ENCODE measurements around the gene GRAP2. TPM values are rescaled to one million over a fixed set of nuclear protein-coding genes. Genes with fewer than 3 reads are reported as not detected.
A peak's percentile ranks its signal among the peaks of the same experiment; 100 is the strongest.

Gene GRAP2
- total and polyA plus RNA-seq, 2 experiments from 2014 or later, result 0.42 TPM; not detected in 1

DNA sequence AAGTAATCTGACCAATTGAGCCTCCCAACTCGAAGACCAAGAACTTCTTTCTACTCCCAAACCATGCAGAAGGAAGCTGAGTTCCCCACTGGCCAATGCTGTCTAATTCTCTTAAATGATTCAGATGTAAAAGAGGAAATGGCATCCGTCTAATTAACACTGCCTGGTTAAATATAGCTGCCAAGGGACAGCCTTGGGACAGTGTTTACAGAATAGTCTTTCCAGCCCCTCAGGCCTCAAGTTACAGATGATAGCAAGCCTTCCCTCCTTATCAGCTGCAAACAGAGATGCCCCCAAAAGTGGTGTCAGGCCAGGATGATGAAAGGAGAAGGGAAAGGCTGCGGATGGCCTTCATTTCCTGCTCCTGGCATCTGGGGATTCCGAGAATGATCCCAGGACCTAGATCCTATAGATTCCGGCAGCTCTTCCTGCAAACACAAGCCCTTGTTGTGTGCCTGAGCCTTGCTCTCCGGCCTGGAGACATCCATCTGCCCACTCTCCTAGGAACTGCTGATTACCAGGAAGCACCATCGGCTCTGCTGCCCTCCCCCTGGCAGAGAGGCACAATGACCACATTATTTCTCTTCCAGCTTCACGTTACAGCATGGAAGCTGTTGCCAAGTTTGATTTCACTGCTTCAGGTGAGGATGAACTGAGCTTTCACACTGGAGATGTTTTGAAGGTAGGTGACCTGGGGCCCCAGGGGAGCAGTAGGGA lies 45.8 kb downstream of the GRAP2 start:
- no peak overlapping the region for H3K27ac Mint-ChIP-seq
- DNase-seq (ENCODE audit: low spot score), result no peak
- Histone ChIP-seq H3K4me2 (peak overlapping the region; percentile 56), H3K79me2 (replicated peaks; ENCODE audit: insufficient read depth) (no peaks in the 10 kb centered on the region), H3K27me3 (ENCODE audit: insufficient read depth) (no peaks in the 10 kb centered on the region), H4K20me1 (replicated peaks; ENCODE audit: insufficient read depth) (no peaks in the 10 kb centered on the region), H3F3A (replicated peaks; ENCODE audit: low read depth) (peaks cover 2% of the 10 kb centered on the region; the same call in 1 of the 2 replicates), H3K4me1 (ENCODE audit: insufficient read depth) (peaks cover 51% of the 10 kb centered on the region), H3K4me3 (no peak overlapping the region), H3K9me2 (ENCODE audit: insufficient read depth) (peaks cover 4% of the 10 kb centered on the region; the same call in 1 of the 2 replicates), H3K27ac (ENCODE audit: low read depth) (no peak overlapping the region), H3K36me3 (ENCODE audit: insufficient read depth) (no peaks in the 10 kb centered on the region), H2AFZ (peak overlapping the region; percentile 86; the same call in 1 of the 2 replicates)
- TF ChIP-seq EZH2 (IDR thresholded peaks at IDR 0.05; ENCODE audit: low read depth, unreplicated experiment), result no peak
- TF ChIP-seq, protein P1, sequence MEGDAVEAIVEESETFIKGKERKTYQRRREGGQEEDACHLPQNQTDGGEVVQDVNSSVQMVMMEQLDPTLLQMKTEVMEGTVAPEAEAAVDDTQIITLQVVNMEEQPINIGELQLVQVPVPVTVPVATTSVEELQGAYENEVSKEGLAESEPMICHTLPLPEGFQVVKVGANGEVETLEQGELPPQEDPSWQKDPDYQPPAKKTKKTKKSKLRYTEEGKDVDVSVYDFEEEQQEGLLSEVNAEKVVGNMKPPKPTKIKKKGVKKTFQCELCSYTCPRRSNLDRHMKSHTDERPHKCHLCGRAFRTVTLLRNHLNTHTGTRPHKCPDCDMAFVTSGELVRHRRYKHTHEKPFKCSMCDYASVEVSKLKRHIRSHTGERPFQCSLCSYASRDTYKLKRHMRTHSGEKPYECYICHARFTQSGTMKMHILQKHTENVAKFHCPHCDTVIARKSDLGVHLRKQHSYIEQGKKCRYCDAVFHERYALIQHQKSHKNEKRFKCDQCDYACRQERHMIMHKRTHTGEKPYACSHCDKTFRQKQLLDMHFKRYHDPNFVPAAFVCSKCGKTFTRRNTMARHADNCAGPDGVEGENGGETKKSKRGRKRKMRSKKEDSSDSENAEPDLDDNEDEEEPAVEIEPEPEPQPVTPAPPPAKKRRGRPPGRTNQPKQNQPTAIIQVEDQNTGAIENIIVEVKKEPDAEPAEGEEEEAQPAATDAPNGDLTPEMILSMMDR (conservative IDR thresholded peaks at IDR 0.05; ENCODE audit: low read depth in 2 of 2), result no peak
- TF ChIP-seq, protein P2, sequence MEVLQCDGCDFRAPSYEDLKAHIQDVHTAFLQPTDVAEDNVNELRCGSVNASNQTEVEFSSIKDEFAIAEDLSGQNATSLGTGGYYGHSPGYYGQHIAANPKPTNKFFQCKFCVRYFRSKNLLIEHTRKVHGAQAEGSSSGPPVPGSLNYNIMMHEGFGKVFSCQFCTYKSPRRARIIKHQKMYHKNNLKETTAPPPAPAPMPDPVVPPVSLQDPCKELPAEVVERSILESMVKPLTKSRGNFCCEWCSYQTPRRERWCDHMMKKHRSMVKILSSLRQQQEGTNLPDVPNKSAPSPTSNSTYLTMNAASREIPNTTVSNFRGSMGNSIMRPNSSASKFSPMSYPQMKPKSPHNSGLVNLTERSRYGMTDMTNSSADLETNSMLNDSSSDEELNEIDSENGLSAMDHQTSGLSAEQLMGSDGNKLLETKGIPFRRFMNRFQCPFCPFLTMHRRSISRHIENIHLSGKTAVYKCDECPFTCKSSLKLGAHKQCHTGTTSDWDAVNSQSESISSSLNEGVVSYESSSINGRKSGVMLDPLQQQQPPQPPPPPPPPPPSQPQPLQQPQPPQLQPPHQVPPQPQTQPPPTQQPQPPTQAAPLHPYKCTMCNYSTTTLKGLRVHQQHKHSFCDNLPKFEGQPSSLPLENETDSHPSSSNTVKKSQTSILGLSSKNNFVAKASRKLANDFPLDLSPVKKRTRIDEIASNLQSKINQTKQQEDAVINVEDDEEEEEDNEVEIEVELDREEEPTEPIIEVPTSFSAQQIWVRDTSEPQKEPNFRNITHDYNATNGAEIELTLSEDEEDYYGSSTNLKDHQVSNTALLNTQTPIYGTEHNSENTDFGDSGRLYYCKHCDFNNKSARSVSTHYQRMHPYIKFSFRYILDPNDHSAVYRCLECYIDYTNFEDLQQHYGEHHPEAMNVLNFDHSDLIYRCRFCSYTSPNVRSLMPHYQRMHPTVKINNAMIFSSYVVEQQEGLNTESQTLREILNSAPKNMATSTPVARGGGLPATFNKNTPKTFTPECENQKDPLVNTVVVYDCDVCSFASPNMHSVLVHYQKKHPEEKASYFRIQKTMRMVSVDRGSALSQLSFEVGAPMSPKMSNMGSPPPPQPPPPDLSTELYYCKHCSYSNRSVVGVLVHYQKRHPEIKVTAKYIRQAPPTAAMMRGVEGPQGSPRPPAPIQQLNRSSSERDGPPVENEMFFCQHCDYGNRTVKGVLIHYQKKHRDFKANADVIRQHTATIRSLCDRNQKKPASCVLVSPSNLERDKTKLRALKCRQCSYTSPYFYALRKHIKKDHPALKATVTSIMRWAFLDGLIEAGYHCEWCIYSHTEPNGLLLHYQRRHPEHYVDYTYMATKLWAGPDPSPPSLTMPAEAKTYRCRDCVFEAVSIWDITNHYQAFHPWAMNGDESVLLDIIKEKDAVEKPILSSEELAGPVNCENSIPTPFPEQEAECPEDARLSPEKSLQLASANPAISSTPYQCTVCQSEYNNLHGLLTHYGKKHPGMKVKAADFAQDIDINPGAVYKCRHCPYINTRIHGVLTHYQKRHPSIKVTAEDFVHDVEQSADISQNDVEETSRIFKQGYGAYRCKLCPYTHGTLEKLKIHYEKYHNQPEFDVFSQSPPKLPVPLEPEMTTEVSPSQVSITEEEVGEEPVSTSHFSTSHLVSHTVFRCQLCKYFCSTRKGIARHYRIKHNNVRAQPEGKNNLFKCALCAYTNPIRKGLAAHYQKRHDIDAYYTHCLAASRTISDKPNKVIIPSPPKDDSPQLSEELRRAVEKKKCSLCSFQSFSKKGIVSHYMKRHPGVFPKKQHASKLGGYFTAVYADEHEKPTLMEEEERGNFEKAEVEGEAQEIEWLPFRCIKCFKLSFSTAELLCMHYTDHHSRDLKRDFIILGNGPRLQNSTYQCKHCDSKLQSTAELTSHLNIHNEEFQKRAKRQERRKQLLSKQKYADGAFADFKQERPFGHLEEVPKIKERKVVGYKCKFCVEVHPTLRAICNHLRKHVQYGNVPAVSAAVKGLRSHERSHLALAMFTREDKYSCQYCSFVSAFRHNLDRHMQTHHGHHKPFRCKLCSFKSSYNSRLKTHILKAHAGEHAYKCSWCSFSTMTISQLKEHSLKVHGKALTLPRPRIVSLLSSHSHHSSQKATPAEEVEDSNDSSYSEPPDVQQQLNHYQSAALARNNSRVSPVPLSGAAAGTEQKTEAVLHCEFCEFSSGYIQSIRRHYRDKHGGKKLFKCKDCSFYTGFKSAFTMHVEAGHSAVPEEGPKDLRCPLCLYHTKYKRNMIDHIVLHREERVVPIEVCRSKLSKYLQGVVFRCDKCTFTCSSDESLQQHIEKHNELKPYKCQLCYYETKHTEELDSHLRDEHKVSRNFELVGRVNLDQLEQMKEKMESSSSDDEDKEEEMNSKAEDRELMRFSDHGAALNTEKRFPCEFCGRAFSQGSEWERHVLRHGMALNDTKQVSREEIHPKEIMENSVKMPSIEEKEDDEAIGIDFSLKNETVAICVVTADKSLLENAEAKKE (CRISPR knock-in tag; IDR thresholded peaks at IDR 0.05), result no peak
- no peak for TF ChIP-seq ZNF114 (CRISPR knock-in tag; IDR thresholded peaks at IDR 0.05)
- TF ChIP-seq EZH2phosphoT487 (IDR thresholded peaks at IDR 0.05; ENCODE audit: unreplicated experiment), result no peak
- TF ChIP-seq STAT1 (IDR thresholded peaks at IDR 0.05; ENCODE audit: unreplicated experiment), result no peak
- no peak for TF ChIP-seq POLR2AphosphoS5 (IDR thresholded peaks at IDR 0.05; ENCODE audit: low read depth)
- no peak for TF ChIP-seq CREB1 (CRISPR knock-in tag; IDR thresholded peaks at IDR 0.05; ENCODE audit: low read depth)
- TF ChIP-seq, protein P3, sequence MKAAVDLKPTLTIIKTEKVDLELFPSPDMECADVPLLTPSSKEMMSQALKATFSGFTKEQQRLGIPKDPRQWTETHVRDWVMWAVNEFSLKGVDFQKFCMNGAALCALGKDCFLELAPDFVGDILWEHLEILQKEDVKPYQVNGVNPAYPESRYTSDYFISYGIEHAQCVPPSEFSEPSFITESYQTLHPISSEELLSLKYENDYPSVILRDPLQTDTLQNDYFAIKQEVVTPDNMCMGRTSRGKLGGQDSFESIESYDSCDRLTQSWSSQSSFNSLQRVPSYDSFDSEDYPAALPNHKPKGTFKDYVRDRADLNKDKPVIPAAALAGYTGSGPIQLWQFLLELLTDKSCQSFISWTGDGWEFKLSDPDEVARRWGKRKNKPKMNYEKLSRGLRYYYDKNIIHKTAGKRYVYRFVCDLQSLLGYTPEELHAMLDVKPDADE (IDR thresholded peaks at IDR 0.05), result no peak
- no peak for TF ChIP-seq ZNF331 (CRISPR knock-in tag; IDR thresholded peaks at IDR 0.05; ENCODE audit: low read depth)
- TF ChIP-seq JUNB (IDR thresholded peaks at IDR 0.05; ENCODE audit: unreplicated experiment), result no peak
- no peak for TF ChIP-seq NANOG (IDR thresholded peaks at IDR 0.05; ENCODE audit: borderline replicate concordance)
- H3K4me1 Mint-ChIP-seq, result peaks cover 45% of the 10 kb centered on the region
- peaks cover 4% of the 10 kb centered on the region for H3K27me3 Mint-ChIP-seq (ENCODE audit: insufficient read depth, low read depth, poor library complexity)
- no peak overlapping the region for H3K4me3 Mint-ChIP-seq
- ATAC-seq, result no peak
- H3K36me3 Mint-ChIP-seq (ENCODE audit: low read depth), result no peaks in the 10 kb centered on the region; the same call in 2 of the 3 replicates
- H3K9me3 Mint-ChIP-seq, result no peaks in the 10 kb centered on the region; the same call in 2 of the 3 replicates
